NT2/D1 (cell line): Measurements from ENCODE around the gene ST6GALNAC2.

Source experiments
- DNase-seq: peaks from one replicate; pipeline ENCODE4 v3.0.0-alpha.2; 2011; ENCODE audit warnings: low read depth, low spot score
- H3K27me3 ChIP-seq: 2 replicates; pipeline ENCODE4 v1.6.0; 2011; ENCODE audit warnings: mild to moderate bottlenecking; ENCODE audit not compliant: insufficient read length, insufficient read depth
- H3K36me3 ChIP-seq: 2 replicates; pipeline ENCODE4 v1.6.1; 2011; ENCODE audit warnings: mild to moderate bottlenecking, low read length, mixed read lengths; ENCODE audit not compliant: insufficient read depth, insufficient read length
- H3K4me1 ChIP-seq: 2 replicates; pipeline ENCODE4 v1.5.1; 2011; ENCODE audit not compliant: insufficient read depth, insufficient read length
- H3K4me3 ChIP-seq: 2 replicates; pipeline ENCODE4 v1.5.1; 2011; ENCODE audit warnings: low read depth; ENCODE audit not compliant: insufficient read length
- H3K9ac ChIP-seq: 2 replicates; pipeline ENCODE4 v1.6.0; 2011; ENCODE audit warnings: low read depth; ENCODE audit not compliant: insufficient read length
- H3K9me3 ChIP-seq: 2 replicates; pipeline ENCODE4 v1.5.1; 2011; ENCODE audit warnings: mild to moderate bottlenecking, low read length; ENCODE audit not compliant: insufficient read depth
- SUZ12 ChIP-seq: IDR thresholded peaks from 2 replicates; pipeline ENCODE4 v1.6.1; 2011; ENCODE audit not compliant: insufficient read length, insufficient read depth; ENCODE audit errors: extremely low read depth
- YY1 ChIP-seq: IDR thresholded peaks from 2 replicates; pipeline ENCODE4 v1.6.1; 2011; ENCODE audit not compliant: insufficient read length, insufficient read depth
- ZNF274 ChIP-seq: IDR thresholded peaks from 2 replicates; pipeline ENCODE4 v1.6.1; 2011; ENCODE audit warnings: mild to moderate bottlenecking, low read depth, low read length

The ST6GALNAC2 gene

DNA sequence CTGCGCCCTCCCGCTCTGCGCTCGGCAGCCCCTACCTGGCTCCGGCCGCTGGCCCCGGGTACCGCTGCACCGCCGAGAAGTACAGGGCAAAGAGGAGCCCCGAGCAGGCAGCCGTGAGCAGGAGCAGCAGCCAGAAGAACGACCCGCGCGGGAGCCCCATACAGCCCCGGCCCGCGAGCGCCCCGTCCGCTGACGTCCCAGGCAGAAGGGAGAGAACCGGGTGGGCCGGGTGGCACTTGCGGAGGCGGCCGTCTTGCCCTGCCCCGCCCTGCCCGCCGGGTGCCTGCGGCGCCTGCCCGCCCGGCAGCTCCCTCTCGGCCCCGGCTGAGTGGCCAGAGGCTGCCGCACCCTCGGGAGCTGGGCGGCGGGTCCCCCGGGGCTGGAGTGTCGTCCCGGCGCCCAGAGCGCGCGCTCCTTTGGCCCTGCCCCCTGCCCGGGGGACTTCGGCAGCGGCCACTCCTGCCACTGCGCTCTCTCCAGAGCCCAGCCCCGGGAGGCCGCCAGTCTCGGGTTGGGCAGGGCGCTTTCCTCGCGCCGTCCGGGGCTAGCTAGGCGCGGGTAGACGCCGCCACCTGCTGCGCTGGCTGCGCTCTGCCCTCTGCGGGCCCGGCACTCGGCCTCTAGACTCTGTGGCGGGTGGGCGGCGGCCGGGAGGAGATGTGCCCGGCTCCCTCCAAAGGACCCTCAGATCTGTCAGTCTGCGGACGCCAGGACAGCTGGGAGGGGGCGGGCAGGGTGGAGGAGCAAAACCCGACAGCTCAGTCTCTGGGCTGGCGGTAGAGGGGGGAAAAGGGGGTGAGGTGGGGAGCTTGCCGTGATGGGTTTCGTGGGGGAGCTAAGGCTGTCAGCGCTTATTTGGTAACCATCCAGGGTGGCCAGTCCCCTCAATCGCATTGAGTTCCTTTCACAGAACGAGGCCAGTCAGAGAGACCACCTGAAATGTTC, at the start of gene ST6GALNAC2:
TSS of gene ST6GALNAC2 (minus strand) at position 212 of the 945 bp plus-strand sequence. CDS start at position 160, 52 bp downstream.
- DNase-seq, result no peak
- peak within 1 kb of the TSS; percentile 86 for H3K9ac ChIP-seq

DNA sequence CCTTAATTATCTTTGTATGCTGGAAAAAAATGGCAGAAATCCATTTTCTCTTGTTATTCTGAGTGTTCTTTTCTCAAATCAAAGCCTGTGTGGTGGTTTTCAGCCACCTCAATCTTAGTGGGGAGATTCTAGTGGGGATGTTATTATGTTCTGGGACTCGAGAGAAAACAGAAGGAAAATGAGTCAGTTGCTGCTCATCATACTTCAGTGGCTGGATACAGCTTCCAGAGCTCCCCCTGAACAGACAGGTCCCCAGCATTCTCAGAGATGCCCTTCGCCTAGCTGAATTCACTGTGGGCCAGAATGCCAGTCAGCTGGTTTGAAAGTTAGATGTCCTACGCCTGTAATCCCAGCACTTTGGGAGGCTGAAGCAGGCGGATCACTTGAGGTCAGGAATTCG, 49.4 kb upstream of the ST6GALNAC2 start:
- DNase-seq, result no peak
- no peak overlapping the region for H3K4me3 ChIP-seq
- no peaks in the 10 kb centered on the region for H3K9me3 ChIP-seq
- no peaks in the 10 kb centered on the region for H3K36me3 ChIP-seq
- TF ChIP-seq SUZ12 (no peak), YY1 (no peak), ZNF274 (no peak)
- no peaks in the 10 kb centered on the region for H3K27me3 ChIP-seq
- H3K4me1 ChIP-seq, result peaks cover 8% of the 10 kb centered on the region
- H3K9ac ChIP-seq, result no peak overlapping the region

More for the DNA sequence above, at the start of gene ST6GALNAC2:
- Histone ChIP-seq H3K9me3 (no peaks in the 10 kb centered on the region), H3K27me3 (peaks cover 43% of the 10 kb centered on the region), H3K36me3 (no peaks in the 10 kb centered on the region), H3K4me3 (peak within 1 kb of the TSS; percentile 71), H3K4me1 (peaks cover 14% of the 10 kb centered on the region)
- TF ChIP-seq SUZ12 (no peak), ZNF274 (no peak), YY1 (no peak)

DNA sequence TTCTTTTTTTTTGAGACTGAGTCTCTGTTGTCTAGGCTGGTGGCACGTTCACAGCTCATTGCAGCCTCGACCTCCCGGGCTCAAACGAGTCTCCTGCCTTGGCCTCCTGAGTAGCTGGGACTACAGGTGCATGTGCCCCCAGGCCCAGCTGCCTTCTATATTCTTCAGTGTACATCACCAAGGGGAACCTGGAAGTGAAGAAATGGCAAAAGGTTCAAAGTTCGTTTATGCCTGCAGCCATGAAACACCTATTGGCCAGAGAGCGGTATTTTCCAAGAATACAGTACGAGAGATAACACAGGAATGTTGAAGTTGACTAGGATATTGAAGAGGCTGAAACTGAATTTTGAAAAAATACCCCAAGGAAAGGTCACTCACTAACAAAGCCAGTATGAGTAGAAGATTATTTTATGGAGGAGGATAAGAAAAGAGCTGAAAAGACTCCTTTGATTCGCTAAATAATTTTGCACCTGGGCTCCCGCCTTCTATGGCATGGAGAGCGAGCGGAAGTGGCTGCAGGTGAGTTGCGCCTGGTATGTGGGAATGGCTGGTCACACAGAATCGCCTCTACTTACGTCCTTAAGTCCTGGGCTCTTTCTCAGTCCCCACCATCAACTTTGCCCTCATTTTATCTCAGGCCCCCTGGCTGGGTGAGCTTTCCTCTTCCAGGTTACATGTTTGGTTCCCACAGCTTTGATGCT, 48.1 kb upstream of the ST6GALNAC2 start:
- H3K4me1 ChIP-seq, result peaks cover 14% of the 10 kb centered on the region
- TF ChIP-seq YY1 (no peak), SUZ12 (no peak), ZNF274 (no peak)
- H3K9ac ChIP-seq, result no peak overlapping the region
- no peak overlapping the region for H3K4me3 ChIP-seq
- no peaks in the 10 kb centered on the region for H3K27me3 ChIP-seq
- no peaks in the 10 kb centered on the region for H3K9me3 ChIP-seq
- no peak for DNase-seq
- no peaks in the 10 kb centered on the region for H3K36me3 ChIP-seq

DNA sequence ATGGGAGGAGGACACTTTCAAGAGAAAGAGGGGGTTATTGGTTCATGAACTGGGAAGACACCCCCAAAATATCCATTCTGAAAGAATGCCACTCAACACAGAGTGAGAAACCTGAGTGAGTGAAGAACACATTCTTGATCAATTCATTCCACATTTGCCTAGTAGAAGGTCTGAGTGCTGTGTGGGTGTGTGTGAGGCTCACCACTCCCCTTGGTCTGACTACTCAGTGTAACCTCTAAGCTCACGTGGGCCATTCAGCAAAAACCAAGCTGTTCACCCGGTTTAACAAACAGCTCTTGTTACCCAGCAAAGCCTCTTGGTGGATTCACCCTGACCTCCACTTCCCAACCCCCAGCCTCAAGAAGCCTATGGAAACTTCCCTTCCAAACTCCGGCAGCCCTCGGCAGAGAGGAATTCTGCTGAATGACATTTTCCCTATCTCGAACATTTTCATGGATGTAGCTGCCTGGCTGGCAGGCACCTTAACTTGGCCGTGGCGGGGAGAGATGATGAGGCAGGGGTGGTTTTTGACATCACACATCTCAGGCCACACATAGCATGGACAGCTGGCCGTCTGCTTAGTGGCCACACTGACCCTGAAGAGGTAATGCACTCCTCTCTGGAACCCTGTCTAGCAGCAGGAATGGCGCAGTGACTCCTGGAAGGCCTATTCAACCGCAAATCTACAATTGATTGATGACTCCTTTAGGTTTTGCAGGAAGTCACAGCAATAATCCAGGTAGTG, 46.3 kb upstream of the ST6GALNAC2 start:
- H3K36me3 ChIP-seq, result no peaks in the 10 kb centered on the region
- H3K27me3 ChIP-seq, result no peaks in the 10 kb centered on the region
- no peak for DNase-seq
- peaks cover 14% of the 10 kb centered on the region for H3K4me1 ChIP-seq
- H3K9ac ChIP-seq, result peak overlapping the region; percentile 0
- TF ChIP-seq ZNF274, result no peak
- TF ChIP-seq SUZ12, result no peak
- no peak for TF ChIP-seq YY1
- no peaks in the 10 kb centered on the region for H3K9me3 ChIP-seq
- no peak overlapping the region for H3K4me3 ChIP-seq

DNA sequence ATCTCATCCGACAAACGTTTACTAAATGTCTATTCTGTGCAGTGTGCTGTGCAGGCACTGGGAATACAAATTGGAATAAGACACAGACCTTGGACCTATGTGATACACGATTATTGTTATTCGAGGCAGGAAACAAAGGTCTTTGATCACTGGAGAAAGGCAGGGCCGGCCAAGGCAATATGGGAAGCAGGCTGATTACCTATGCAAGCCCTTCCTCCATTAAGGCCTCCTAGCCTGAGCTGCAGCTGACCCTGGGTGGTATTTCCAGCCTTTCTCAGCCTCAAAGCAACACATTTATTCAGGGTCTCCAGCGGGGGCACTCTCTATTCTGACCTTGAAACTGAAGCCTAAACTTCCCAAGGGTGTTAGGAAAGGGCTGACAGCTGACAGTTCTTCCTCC, 44.5 kb upstream of the ST6GALNAC2 start:
- Histone ChIP-seq H3K4me3 (no peak overlapping the region), H3K36me3 (no peaks in the 10 kb centered on the region), H3K9ac (no peak overlapping the region), H3K27me3 (peaks cover 6% of the 10 kb centered on the region), H3K9me3 (no peaks in the 10 kb centered on the region), H3K4me1 (peaks cover 14% of the 10 kb centered on the region)
- TF ChIP-seq ZNF274 (no peak), SUZ12 (no peak), YY1 (no peak)
- peak; percentile 15 for DNase-seq

DNA sequence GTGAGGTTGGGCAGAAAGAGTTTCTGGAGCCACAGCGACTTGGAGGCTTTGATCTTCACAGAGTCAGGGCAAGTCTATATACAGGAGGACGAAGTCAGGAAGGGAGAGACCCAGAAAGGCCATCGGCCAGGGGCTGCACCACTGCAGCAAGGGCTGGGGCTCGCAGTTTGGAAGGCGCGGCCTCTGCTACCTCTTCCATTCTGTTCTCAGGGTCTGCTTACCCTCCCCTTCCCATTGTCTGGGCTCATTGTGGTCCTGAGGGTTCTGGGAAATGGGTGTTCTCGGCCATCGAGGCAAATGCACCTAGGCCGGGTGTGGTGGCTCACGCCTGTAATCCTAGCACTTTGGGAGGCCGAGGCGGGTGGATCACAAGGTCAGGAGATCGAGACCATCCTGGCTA, 41.9 kb upstream of the ST6GALNAC2 start:
- no peaks in the 10 kb centered on the region for H3K9me3 ChIP-seq
- no peaks in the 10 kb centered on the region for H3K36me3 ChIP-seq
- peaks cover 15% of the 10 kb centered on the region for H3K27me3 ChIP-seq
- H3K9ac ChIP-seq, result no peak overlapping the region
- H3K4me1 ChIP-seq, result peaks cover 11% of the 10 kb centered on the region
- TF ChIP-seq ZNF274 (no peak), YY1 (no peak), SUZ12 (no peak)
- DNase-seq, result no peak
- no peak overlapping the region for H3K4me3 ChIP-seq

DNA sequence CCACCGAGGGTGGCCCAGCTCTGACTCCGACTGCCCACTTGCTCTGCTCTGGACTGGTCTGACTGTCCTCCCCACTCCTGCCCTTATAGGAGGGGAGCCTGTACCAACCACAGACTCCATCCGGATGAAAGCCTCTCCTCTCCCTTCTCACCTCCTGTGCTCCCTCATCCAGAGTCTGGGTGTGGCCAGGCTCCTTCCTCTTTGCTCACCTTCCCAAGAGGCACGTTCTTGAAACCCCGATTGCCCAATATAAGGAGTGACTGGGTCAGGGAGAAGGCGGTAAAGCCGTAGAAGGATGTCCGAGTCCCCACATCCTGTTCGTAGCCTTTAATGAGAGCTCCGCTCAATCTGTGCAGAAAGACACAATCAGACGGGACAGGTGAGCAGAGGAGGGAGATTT, 40.8 kb upstream of the ST6GALNAC2 start:
- no peak overlapping the region for H3K9ac ChIP-seq
- DNase-seq, result no peak
- H3K4me3 ChIP-seq, result no peak overlapping the region
- H3K9me3 ChIP-seq, result no peaks in the 10 kb centered on the region
- peaks cover 15% of the 10 kb centered on the region for H3K27me3 ChIP-seq
- TF ChIP-seq ZNF274, result no peak
- TF ChIP-seq SUZ12, result no peak
- TF ChIP-seq YY1, result no peak
- no peaks in the 10 kb centered on the region for H3K36me3 ChIP-seq
- peaks cover 6% of the 10 kb centered on the region for H3K4me1 ChIP-seq
